GM12878 (cell line): ENCODE data around the gene RPS6KA2. TPM values are rescaled to one million over a fixed set of nuclear protein-coding genes. Genes with fewer than 3 reads are reported as not detected.

Experiments used
- ATAC-seq: fragments of 200-7000 bp; cut with Tn5 transposase; 3 replicates; pipeline ENCODE4 v1.9.1; 2020; ENCODE audit warnings: mild to moderate bottlenecking, moderate library complexity
- BruUV-seq: library from RNA; stranded (reverse); fragments of 400-500 nt; replicated peaks from 2 replicates; lab custom pipeline; 2021; lab: Mats Ljungman, UMichigan
- CTCF ChIA-PET: fragments of 300-600 bp; sonication (Branson Sonifier 250); formaldehyde crosslinking; extraction: SDS; loops from one replicate; lab custom pipeline; 2021; ENCODE audit warnings: inconsistent platforms; lab: Yijun Ruan, JAX
- POLR2A ChIA-PET: fragments of 350-600 bp; formaldehyde crosslinking; extraction: SDS; loops from one replicate; lab custom pipeline; 2021; ENCODE audit warnings: inconsistent platforms; lab: Charles Lee
- RAD21 ChIA-PET: fragments of 300-600 bp; sonication (Branson Sonifier 250); formaldehyde crosslinking; loops from one replicate; lab custom pipeline; 2023; ENCODE audit warnings: antibody characterized with exemption; ENCODE audit not compliant: unreplicated experiment; lab: Charles Lee
- SMC1A ChIA-PET: fragments of 300-600 bp; sonication (Branson Sonifier 250); formaldehyde crosslinking; loops from one replicate; lab custom pipeline; 2023; ENCODE audit not compliant: unreplicated experiment, uncharacterized antibody; lab: Charles Lee
- DNase-seq: peaks from one replicate; pipeline ENCODE4 v3.0.0-alpha.2; 2011; ENCODE audit warnings: low read depth, low spot score
- FAIRE-seq: peaks from 3 replicates; lab custom pipeline; 2011; peaks lifted over from hg19 to GRCh38; lab: Jason Lieb, UNC
- H2AFZ ChIP-seq: 2 replicates; pipeline ENCODE4 v1.6.0; 2011; ENCODE audit warnings: low read depth, low read length, control low read depth; ENCODE audit not compliant: control insufficient read depth
- H3K27ac ChIP-seq: 2 replicates; pipeline ENCODE4 v1.5.1; 2011; ENCODE audit warnings: control low read depth; ENCODE audit not compliant: control insufficient read depth, insufficient read depth
- H3K27me3 ChIP-seq, 2 experiments: replicated peaks in 1 of 2; 2 replicates each; pipeline versions ENCODE4 v1.6.0 to v1.6.1; 2011; ENCODE audit warnings: low read length in 1 of 2; ENCODE audit not compliant: control insufficient read depth in 2 of 2, insufficient read depth in 2 of 2
- H3K36me3 ChIP-seq, 2 experiments: 2 replicates each; pipeline ENCODE4 v1.5.1; 2011; ENCODE audit warnings: low read length in 1 of 2; ENCODE audit not compliant: control insufficient read depth in 2 of 2, insufficient read depth in 2 of 2
- H3K4me1 ChIP-seq: 2 replicates; pipeline ENCODE4 v1.6.1; 2011; ENCODE audit warnings: mild to moderate bottlenecking, low read length, moderate library complexity, mixed read lengths; ENCODE audit not compliant: control insufficient read depth, insufficient read depth
- H3K4me2 ChIP-seq: 2 replicates; pipeline ENCODE4 v1.6.0; 2011; ENCODE audit warnings: control low read depth; ENCODE audit not compliant: control insufficient read depth, insufficient read depth
- H3K4me3 ChIP-seq: fragments of 200-600 bp; sonication (generic); 2 replicates; pipeline ENCODE4 v1.5.1; 2016
- H3K79me2 ChIP-seq: 2 replicates; pipeline ENCODE4 v1.6.0; 2011; ENCODE audit warnings: low read length; ENCODE audit not compliant: control insufficient read depth, insufficient read depth
- H3K9ac ChIP-seq: 2 replicates; pipeline ENCODE4 v1.8.0; 2011; ENCODE audit warnings: low read length, control low read depth, mixed read lengths; ENCODE audit not compliant: control insufficient read depth, insufficient read depth
- H3K9me3 ChIP-seq: replicated peaks from 3 replicates; pipeline ENCODE4 v1.5.1; 2011; ENCODE audit warnings: mild to moderate bottlenecking, low read length; ENCODE audit not compliant: control insufficient read depth, insufficient read depth
- H4K20me1 ChIP-seq: 2 replicates; pipeline ENCODE4 v1.6.0; 2011; ENCODE audit not compliant: control insufficient read depth, insufficient read depth
- BMI1 ChIP-seq: fragments of 450-650 bp; IDR thresholded peaks from 2 replicates; pipeline ENCODE4 v1.6.1; 2016; ENCODE audit warnings: mild to moderate bottlenecking, moderate library complexity, borderline replicate concordance
- CBFB ChIP-seq: IDR thresholded peaks from 2 replicates; pipeline ENCODE4 v1.6.1; 2016; ENCODE audit warnings: antibody characterized with exemption, low read depth
- CUX1 ChIP-seq: IDR thresholded peaks from 2 replicates; pipeline ENCODE4 v1.6.1; 2012; ENCODE audit warnings: improper control_type of control experiment, low read depth, low read length; ENCODE audit not compliant: insufficient replicate concordance
- ESRRA ChIP-seq: IDR thresholded peaks from 2 replicates; pipeline ENCODE4 v1.6.1; 2012; ENCODE audit warnings: mild to moderate bottlenecking, low read length, improper control_type of control experiment
- HDAC6 ChIP-seq: fragments of 200-600 bp; sonication (generic); IDR thresholded peaks from one replicate; pipeline ENCODE4 v1.8.0; 2017; ENCODE audit warnings: antibody characterized with exemption; ENCODE audit not compliant: unreplicated experiment
- IKZF1 ChIP-seq: fragments of 450-650 bp; conservative IDR thresholded peaks from 2 replicates; pipeline ENCODE4 v1.6.1; 2017; ENCODE audit warnings: antibody characterized with exemption, mild to moderate bottlenecking
- NBN ChIP-seq: fragments of 450-650 bp; IDR thresholded peaks from 2 replicates; pipeline ENCODE4 v1.6.1; 2016
- POLR2AphosphoS2 ChIP-seq: IDR thresholded peaks from 2 replicates; pipeline ENCODE4 v1.6.1; 2011; ENCODE audit warnings: low read depth, mild to moderate bottlenecking, low read length, improper control_type of control experiment, moderate library complexity
- RAD21 ChIP-seq: IDR thresholded peaks from 2 replicates; pipeline ENCODE4 v1.6.1; 2011; ENCODE audit warnings: mild to moderate bottlenecking, low read depth, low read length, moderate library complexity; ENCODE audit not compliant: insufficient read depth
- TAF1 ChIP-seq: IDR thresholded peaks from 2 replicates; pipeline ENCODE4 v1.6.1; 2011; ENCODE audit warnings: mild to moderate bottlenecking, low read depth, low read length, borderline replicate concordance
- WRNIP1 ChIP-seq: IDR thresholded peaks from 2 replicates; pipeline ENCODE4 v1.6.1; 2011; ENCODE audit warnings: low read depth, low read length, improper control_type of control experiment, borderline replicate concordance
- ZBTB4 ChIP-seq: fragments of 450-650 bp; formaldehyde crosslinking; IDR thresholded peaks from 2 replicates; pipeline ENCODE4 v1.4.0; 2022; ENCODE audit warnings: mild to moderate bottlenecking, moderate library complexity
- ZSCAN29 ChIP-seq: fragments of 450-650 bp; IDR thresholded peaks from 2 replicates; pipeline ENCODE4 v1.6.1; 2017; ENCODE audit warnings: mild to moderate bottlenecking, moderate library complexity
- WGBS: methylation state at CpG from one replicate; pipeline ENCODE4 v1.1.6; 2016; ENCODE audit warnings: low lambda C conversion rate; ENCODE audit not compliant: insufficient replicate concordance, insufficient coverage; ENCODE audit errors: missing lambda C conversion rate; 5-methylcytosine and 5-hydroxymethylcytosine counted together
- in situ Hi-C: fragments of 300-500 bp; cut with MboI; formaldehyde crosslinking; loops from 9 replicates; pipeline ENCODE4 v1.14.3; 2018; ENCODE audit warnings: mixed read lengths
- intact Hi-C: fragments of 100-400 bp; cut with micrococcal nuclease; formaldehyde crosslinking; loops from one replicate; pipeline ENCODE4 v1.14.2; 2022; ENCODE audit not compliant: unreplicated experiment
- polyA plus RNA-seq, 11 experiments: library from polyadenylated mRNA; depleted of rRNA in 4 of 11; unstranded in 6 of 11; stranded (reverse) in 5 of 11; fragments of >200 nt; fragmentation: Nextera tagmentation in 4 of 11; fragmentation: Illumina TruSeq in 1 of 11; extraction: Ambion mirVana in 4 of 11; extraction: Trizol in 1 of 11; gene quantifications; 1 replicate in 1 of 11; 2 replicates in 10 of 11; pipeline versions ENCODE4 v1.2.1 to v1.2.3, GENCODE V29; 2011 to 2016; ENCODE audit warnings: inconsistent platforms in 2 of 11, missing spikeins in 2 of 11, low read depth in 1 of 11
- total RNA-seq, 4 experiments: library from RNA; depleted of rRNA in 3 of 4; stranded (reverse); fragments of >200 nt in 3 of 4; fragmentation: Illumina TruSeq in 1 of 4; extraction: Trizol in 1 of 4; gene quantifications; 2 replicates each; pipeline versions ENCODE4 v1.2.1 to v1.2.3, GENCODE V29; 2013 to 2021

The RPS6KA2 gene
- total and polyA plus RNA-seq, 10 of the 15 experiments (the other 5 are each of a cell fraction or from before 2014, with no cell fraction given), result 0.02 to 1.0 (median 0.22) TPM; not detected in 1

DNA sequence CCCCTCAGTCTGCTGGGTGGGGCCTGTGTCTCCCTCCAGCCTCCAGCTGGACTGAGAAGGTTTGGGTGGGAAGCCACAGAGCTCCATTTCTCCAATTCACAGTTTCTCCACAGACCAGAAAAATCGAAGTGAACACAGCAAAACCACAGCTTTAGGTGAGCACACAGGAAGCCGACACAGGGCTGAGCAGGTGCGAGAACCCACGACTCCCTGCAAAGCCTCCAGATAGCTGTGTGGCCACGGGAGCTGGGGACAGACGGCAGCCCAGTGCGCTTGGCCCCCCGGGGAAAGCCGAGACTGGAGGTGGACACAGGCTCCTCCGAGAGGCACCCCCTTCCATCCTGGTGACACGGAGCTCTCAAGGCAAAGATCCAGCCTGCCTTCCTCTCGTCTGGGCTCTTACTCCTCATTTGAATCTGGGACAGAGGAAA is 215.3 kb downstream of the RPS6KA2 start:
- Histone ChIP-seq H3K9ac (no peak overlapping the region), H3K27ac (no peak overlapping the region), H3K9me3 (no peaks in the 10 kb centered on the region; the same call in 2 of the 3 replicates), H3K4me1 (peaks cover 6% of the 10 kb centered on the region), H3K27me3 (no peaks in the 10 kb centered on the region), H4K20me1 (no peaks in the 10 kb centered on the region; the same call in 1 of the 2 replicates), H2AFZ (peak overlapping the region; percentile 42; the same call in 1 of the 2 replicates), H3K36me3 (no peaks in the 10 kb centered on the region), H3K79me2 (no peaks in the 10 kb centered on the region), H3K4me3 (no peak overlapping the region), H3K4me2 (peak overlapping the region; percentile 3; the same call in 1 of the 2 replicates)
- SMC1A ChIA-PET, result interaction anchor here (1.2 kb wide), 2 partner anchors 10 to 99 kb away, joined by 3 read pairs; no protein-coding TSS in a partner anchor
- intact Hi-C loops, result no loop called here
- in situ Hi-C loops, result no loop called here
- WGBS, result 53% methylated on average over 12 of the region's 12 CpGs
- RAD21 ChIA-PET, result no interaction called here
- DNase-seq (no peak), ATAC-seq (peak; percentile 38; the same call in 2 of the 3 replicates), FAIRE-seq (no peak)
- POLR2A ChIA-PET, result no interaction called here
- CTCF ChIA-PET, result interaction anchor here (0.8 kb wide), 1 partner anchor 11 kb away, joined by 3 read pairs; no protein-coding TSS in a partner anchor
- no TSS peak for BruUV-seq
- TF ChIP-seq POLR2AphosphoS2 (no peak), RAD21 (no peak), WRNIP1 (no peak), TAF1 (no peak), ZBTB4 (no peak), BMI1 (no peak), ESRRA (no peak), IKZF1 (no peak), HDAC6 (no peak), NBN (no peak), ZSCAN29 (no peak), CBFB (no peak), CUX1 (no peak)
